HL-60 (cell line): Measurements from ENCODE around the gene INSM1.

ENCODE experiments used
- DNase-seq, 2 experiments: peaks; one replicate each; pipeline ENCODE4 v3.0.0-alpha.2; 2010 to 2020; ENCODE audit warnings: low read depth in 1 of 2, low spot score in 1 of 2
- H3K27ac ChIP-seq: fragments of 250-450 bp; sonication (Bioruptor Pico); replicated peaks from 2 replicates; pipeline ENCODE4 v1.5.1; 2020; ENCODE audit warnings: mild to moderate bottlenecking, moderate library complexity
- H3K27me3 ChIP-seq: fragments of 250-450 bp; sonication (Bioruptor Pico); 2 replicates; pipeline ENCODE4 v1.5.1; 2021; ENCODE audit warnings: mild to moderate bottlenecking, moderate library complexity; ENCODE audit not compliant: insufficient read depth, poor library complexity, severe bottlenecking
- H3K4me3 ChIP-seq: replicated peaks from 2 replicates; pipeline ENCODE4 v1.5.1; 2011; ENCODE audit warnings: mild to moderate bottlenecking, control low read depth, low read length; ENCODE audit not compliant: insufficient read depth
- GABPA ChIP-seq: IDR thresholded peaks from 2 replicates; pipeline ENCODE4 v1.6.1; 2012; ENCODE audit warnings: low read depth
- POLR2AphosphoS5 ChIP-seq: IDR thresholded peaks from 2 replicates; pipeline ENCODE4 v1.6.1; 2012; ENCODE audit warnings: low read depth
- SPI1 ChIP-seq: IDR thresholded peaks from 2 replicates; pipeline ENCODE4 v1.6.1; 2012; ENCODE audit warnings: low read depth, mild to moderate bottlenecking, borderline replicate concordance
- TF ChIP-seq, protein P1 (sequence below): IDR thresholded peaks from 2 replicates; pipeline ENCODE4 v1.6.1; 2012; ENCODE audit warnings: low read depth; ENCODE audit not compliant: insufficient replicate concordance
- TF ChIP-seq, protein P2 (sequence below): IDR thresholded peaks from one replicate; pipeline ENCODE4 v1.5.1; 2011; ENCODE audit warnings: low read length, control low read depth, inconsistent platforms; ENCODE audit not compliant: insufficient read depth

Gene INSM1

DNA sequence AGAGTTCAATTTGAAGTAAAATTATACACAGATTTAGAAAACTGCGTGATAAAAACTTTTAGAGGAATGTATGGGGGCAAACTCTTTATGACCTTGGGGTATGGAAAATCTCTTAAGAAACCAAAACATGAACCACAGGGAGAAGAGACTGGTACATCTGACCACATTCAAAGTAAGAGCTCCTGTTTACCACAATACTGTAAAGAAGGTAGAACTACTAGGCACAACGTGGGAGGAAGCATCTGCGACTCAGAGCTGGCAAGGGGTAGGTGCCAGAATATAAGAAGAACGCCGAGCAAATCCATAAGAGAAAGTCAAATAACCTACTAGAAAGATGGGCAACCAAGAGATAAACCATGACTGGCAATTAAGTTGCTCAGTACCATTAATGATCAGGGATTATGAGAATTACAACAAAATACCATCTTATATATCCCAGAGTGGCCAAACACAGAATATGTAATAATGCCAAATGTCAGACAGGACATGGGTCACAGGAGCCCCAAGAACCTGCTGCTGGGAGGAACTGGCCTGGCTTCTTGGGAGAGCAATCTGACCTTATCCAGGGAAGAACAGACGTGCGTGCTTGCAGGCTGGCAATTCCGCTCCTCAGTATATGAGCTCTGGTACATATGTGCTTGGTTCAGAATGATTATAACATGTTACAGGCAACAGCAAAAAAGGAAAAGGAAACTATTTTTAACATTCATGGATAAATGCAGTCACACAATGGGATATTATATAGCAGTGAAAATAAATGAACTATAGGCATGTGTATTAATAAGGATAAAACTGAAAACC, 50.2 kb downstream of the INSM1 start:
- no peak for DNase-seq
- TF ChIP-seq SPI1: no peak
- no peak for TF ChIP-seq GABPA
- TF ChIP-seq, protein P1, sequence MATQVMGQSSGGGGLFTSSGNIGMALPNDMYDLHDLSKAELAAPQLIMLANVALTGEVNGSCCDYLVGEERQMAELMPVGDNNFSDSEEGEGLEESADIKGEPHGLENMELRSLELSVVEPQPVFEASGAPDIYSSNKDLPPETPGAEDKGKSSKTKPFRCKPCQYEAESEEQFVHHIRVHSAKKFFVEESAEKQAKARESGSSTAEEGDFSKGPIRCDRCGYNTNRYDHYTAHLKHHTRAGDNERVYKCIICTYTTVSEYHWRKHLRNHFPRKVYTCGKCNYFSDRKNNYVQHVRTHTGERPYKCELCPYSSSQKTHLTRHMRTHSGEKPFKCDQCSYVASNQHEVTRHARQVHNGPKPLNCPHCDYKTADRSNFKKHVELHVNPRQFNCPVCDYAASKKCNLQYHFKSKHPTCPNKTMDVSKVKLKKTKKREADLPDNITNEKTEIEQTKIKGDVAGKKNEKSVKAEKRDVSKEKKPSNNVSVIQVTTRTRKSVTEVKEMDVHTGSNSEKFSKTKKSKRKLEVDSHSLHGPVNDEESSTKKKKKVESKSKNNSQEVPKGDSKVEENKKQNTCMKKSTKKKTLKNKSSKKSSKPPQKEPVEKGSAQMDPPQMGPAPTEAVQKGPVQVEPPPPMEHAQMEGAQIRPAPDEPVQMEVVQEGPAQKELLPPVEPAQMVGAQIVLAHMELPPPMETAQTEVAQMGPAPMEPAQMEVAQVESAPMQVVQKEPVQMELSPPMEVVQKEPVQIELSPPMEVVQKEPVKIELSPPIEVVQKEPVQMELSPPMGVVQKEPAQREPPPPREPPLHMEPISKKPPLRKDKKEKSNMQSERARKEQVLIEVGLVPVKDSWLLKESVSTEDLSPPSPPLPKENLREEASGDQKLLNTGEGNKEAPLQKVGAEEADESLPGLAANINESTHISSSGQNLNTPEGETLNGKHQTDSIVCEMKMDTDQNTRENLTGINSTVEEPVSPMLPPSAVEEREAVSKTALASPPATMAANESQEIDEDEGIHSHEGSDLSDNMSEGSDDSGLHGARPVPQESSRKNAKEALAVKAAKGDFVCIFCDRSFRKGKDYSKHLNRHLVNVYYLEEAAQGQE: no peak
- TF ChIP-seq, protein P2, sequence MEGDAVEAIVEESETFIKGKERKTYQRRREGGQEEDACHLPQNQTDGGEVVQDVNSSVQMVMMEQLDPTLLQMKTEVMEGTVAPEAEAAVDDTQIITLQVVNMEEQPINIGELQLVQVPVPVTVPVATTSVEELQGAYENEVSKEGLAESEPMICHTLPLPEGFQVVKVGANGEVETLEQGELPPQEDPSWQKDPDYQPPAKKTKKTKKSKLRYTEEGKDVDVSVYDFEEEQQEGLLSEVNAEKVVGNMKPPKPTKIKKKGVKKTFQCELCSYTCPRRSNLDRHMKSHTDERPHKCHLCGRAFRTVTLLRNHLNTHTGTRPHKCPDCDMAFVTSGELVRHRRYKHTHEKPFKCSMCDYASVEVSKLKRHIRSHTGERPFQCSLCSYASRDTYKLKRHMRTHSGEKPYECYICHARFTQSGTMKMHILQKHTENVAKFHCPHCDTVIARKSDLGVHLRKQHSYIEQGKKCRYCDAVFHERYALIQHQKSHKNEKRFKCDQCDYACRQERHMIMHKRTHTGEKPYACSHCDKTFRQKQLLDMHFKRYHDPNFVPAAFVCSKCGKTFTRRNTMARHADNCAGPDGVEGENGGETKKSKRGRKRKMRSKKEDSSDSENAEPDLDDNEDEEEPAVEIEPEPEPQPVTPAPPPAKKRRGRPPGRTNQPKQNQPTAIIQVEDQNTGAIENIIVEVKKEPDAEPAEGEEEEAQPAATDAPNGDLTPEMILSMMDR: no peak
- no peak for TF ChIP-seq POLR2AphosphoS5
- Histone ChIP-seq H3K27ac (no peak overlapping the region), H3K27me3 (no peaks in the 10 kb centered on the region), H3K4me3 (no peak overlapping the region)
